ENCODE measurements around the gene SCN9A.
"Not testable (repeated sequence)": the region's sequence is repeated elsewhere in the genome, so short reads cannot be mapped to it uniquely, and the experiment has no call there.

SCN9A gene

GRCh38 chr2:166321076-166321475, 54.7 kb downstream of the SCN9A start:
- H3K4me3 ChIP-seq (ENCODE audit: low read length) = no peak overlapping the region
- peak; percentile 16 for DNase-seq (ENCODE audit: low read depth)
- TF ChIP-seq CTCF (conservative IDR thresholded peaks at IDR 0.05; ENCODE audit: low read length) = no peak

GRCh38 chr2:166314022-166314759, 61.6 kb downstream of the SCN9A start:
- no peak overlapping the region for H3K4me3 ChIP-seq (ENCODE audit: low read length)
- TF ChIP-seq CTCF (conservative IDR thresholded peaks at IDR 0.05; ENCODE audit: low read length) = no peak
- peak; percentile 89 for DNase-seq (ENCODE audit: low read depth)

GRCh38 chr2:166312863-166313262, 62.9 kb downstream of the SCN9A start:
- not testable (repeated sequence) for H3K4me3 ChIP-seq (ENCODE audit: low read length); DNase-seq (ENCODE audit: low read depth)

- H3K4me3 ChIP-seq (ENCODE audit: low read length) = no peak overlapping the region
- no peak for DNase-seq (ENCODE audit: low read depth)
- no peak for TF ChIP-seq CTCF (conservative IDR thresholded peaks at IDR 0.05; ENCODE audit: low read length)
Measured at GRCh38 chr2:166307326-166307725, 68.4 kb downstream of the SCN9A start.

GRCh38 chr2:166304656-166305055, 71.1 kb downstream of the SCN9A start:
- no peak overlapping the region for H3K4me3 ChIP-seq (ENCODE audit: low read length)
- DNase-seq (ENCODE audit: low read depth) = no peak
- TF ChIP-seq CTCF (conservative IDR thresholded peaks at IDR 0.05; ENCODE audit: low read length) = no peak

- no peak for TF ChIP-seq CTCF (conservative IDR thresholded peaks at IDR 0.05; ENCODE audit: low read length)
- DNase-seq (ENCODE audit: low read depth) = no peak
- no peak overlapping the region for H3K4me3 ChIP-seq (ENCODE audit: low read length)
Measured at GRCh38 chr2:166302036-166302435, 73.7 kb downstream of the SCN9A start.

GRCh38 chr2:166297951-166298350, 77.8 kb downstream of the SCN9A start:
- DNase-seq (ENCODE audit: low read depth) = peak; percentile 2
- no peak overlapping the region for H3K4me3 ChIP-seq (ENCODE audit: low read length)
- TF ChIP-seq CTCF (conservative IDR thresholded peaks at IDR 0.05; ENCODE audit: low read length) = no peak

Measured in AG10803 (cell line).